ENCODE measurements around the gene PTGES3L. TPM values are rescaled to one million over a fixed set of nuclear protein-coding genes. Genes with fewer than 3 reads are reported as not detected.

Gene PTGES3L
- total and polyA plus RNA-seq, 2 of the 13 experiments (the other 11 are each of a cell fraction or from before 2014, with no cell fraction given), result 1.2 to 2.9 TPM

DNA sequence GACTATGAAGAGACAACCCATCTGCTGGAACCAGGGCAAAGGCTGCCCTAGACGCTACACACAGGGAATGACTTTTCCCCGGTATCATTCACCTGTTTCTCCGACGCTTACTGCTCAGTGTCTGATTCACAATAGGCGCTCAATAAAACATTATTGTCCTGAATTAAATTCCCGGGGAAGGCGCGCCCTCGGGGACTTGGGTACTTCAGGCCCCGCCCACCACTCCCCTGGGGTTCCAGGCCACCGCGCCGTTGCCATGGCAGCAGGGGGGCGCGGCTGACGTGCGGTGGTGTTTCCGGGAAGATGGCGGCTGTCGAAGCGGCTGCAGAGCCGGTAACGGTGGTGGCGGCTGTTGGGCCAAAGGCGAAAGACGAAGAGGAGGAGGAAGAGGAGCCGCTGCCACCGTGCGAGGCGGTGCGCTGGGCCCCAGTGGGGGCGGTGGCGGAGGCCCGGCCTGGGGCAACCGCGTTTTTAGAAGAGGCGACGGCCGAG lies 440 bp upstream of the PTGES3L start, which contains the start of gene RUNDC1 (continued):
- TF ChIP-seq, protein P1, sequence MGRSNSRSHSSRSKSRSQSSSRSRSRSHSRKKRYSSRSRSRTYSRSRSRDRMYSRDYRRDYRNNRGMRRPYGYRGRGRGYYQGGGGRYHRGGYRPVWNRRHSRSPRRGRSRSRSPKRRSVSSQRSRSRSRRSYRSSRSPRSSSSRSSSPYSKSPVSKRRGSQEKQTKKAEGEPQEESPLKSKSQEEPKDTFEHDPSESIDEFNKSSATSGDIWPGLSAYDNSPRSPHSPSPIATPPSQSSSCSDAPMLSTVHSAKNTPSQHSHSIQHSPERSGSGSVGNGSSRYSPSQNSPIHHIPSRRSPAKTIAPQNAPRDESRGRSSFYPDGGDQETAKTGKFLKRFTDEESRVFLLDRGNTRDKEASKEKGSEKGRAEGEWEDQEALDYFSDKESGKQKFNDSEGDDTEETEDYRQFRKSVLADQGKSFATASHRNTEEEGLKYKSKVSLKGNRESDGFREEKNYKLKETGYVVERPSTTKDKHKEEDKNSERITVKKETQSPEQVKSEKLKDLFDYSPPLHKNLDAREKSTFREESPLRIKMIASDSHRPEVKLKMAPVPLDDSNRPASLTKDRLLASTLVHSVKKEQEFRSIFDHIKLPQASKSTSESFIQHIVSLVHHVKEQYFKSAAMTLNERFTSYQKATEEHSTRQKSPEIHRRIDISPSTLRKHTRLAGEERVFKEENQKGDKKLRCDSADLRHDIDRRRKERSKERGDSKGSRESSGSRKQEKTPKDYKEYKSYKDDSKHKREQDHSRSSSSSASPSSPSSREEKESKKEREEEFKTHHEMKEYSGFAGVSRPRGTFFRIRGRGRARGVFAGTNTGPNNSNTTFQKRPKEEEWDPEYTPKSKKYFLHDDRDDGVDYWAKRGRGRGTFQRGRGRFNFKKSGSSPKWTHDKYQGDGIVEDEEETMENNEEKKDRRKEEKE (IDR thresholded peaks at IDR 0.05), result no peak
- TF ChIP-seq RBFOX2 (IDR thresholded peaks at IDR 0.05; ENCODE audit: low read depth, low read length) (peak; percentile 88), DR1 (CRISPR knock-in tag; IDR thresholded peaks at IDR 0.05) (0 out of 2 replicates have a peak, but pooled peaks have one; percentile 10), ZNF569 (CRISPR knock-in tag; IDR thresholded peaks at IDR 0.05; ENCODE audit: borderline replicate concordance) (no peak), ZNF235 (CRISPR knock-in tag; IDR thresholded peaks at IDR 0.05; ENCODE audit: borderline replicate concordance) (no peak; the same call in 1 of the 2 replicates), MED1 (CRISPR knock-in tag; IDR thresholded peaks at IDR 0.05) (no peak; the same call in 1 of the 2 replicates), ZNF607 (CRISPR knock-in tag; IDR thresholded peaks at IDR 0.05; ENCODE audit: borderline replicate concordance) (no peak; the same call in 1 of the 2 replicates), NRL (CRISPR knock-in tag; IDR thresholded peaks at IDR 0.05; ENCODE audit: borderline replicate concordance) (no peak), ZEB1 (IDR thresholded peaks at IDR 0.05; ENCODE audit: insufficient replicate concordance, low read depth) (no peak), MBD4 (IDR thresholded peaks at IDR 0.05; ENCODE audit: borderline replicate concordance, low read length) (no peak), KLF12 (CRISPR knock-in tag; IDR thresholded peaks at IDR 0.05; ENCODE audit: borderline replicate concordance) (no peak), JDP2 (CRISPR knock-in tag; IDR thresholded peaks at IDR 0.05; ENCODE audit: borderline replicate concordance) (no peak), HNRNPLL (IDR thresholded peaks at IDR 0.05; ENCODE audit: low read depth, low read length, poor library complexity, severe bottlenecking) (no peak), ZNF556 (CRISPR knock-in tag; IDR thresholded peaks at IDR 0.05; ENCODE audit: borderline replicate concordance) (no peak), ZNF263 (CRISPR knock-in tag; IDR thresholded peaks at IDR 0.05) (no peak), GTF3A (CRISPR knock-in tag; conservative IDR thresholded peaks at IDR 0.05) (no peak), ZNF260 (CRISPR knock-in tag; IDR thresholded peaks at IDR 0.05; ENCODE audit: borderline replicate concordance, low read depth) (no peak), REPIN1 (CRISPR knock-in tag; IDR thresholded peaks at IDR 0.05; ENCODE audit: borderline replicate concordance, low read depth) (no peak), ZNF20 (CRISPR knock-in tag; IDR thresholded peaks at IDR 0.05) (no peak), XBP1 (CRISPR knock-in tag; IDR thresholded peaks at IDR 0.05) (no peak), RBM39 (IDR thresholded peaks at IDR 0.05; ENCODE audit: low read depth, low read length, poor library complexity, severe bottlenecking) (peak; percentile 78)
- TF ChIP-seq, protein P2, sequence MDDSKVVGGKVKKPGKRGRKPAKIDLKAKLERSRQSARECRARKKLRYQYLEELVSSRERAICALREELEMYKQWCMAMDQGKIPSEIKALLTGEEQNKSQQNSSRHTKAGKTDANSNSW (CRISPR knock-in tag; IDR thresholded peaks at IDR 0.05; ENCODE audit: borderline replicate concordance), result no peak
- TF ChIP-seq, protein P3, sequence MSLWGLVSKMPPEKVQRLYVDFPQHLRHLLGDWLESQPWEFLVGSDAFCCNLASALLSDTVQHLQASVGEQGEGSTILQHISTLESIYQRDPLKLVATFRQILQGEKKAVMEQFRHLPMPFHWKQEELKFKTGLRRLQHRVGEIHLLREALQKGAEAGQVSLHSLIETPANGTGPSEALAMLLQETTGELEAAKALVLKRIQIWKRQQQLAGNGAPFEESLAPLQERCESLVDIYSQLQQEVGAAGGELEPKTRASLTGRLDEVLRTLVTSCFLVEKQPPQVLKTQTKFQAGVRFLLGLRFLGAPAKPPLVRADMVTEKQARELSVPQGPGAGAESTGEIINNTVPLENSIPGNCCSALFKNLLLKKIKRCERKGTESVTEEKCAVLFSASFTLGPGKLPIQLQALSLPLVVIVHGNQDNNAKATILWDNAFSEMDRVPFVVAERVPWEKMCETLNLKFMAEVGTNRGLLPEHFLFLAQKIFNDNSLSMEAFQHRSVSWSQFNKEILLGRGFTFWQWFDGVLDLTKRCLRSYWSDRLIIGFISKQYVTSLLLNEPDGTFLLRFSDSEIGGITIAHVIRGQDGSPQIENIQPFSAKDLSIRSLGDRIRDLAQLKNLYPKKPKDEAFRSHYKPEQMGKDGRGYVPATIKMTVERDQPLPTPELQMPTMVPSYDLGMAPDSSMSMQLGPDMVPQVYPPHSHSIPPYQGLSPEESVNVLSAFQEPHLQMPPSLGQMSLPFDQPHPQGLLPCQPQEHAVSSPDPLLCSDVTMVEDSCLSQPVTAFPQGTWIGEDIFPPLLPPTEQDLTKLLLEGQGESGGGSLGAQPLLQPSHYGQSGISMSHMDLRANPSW (CRISPR knock-in tag; IDR thresholded peaks at IDR 0.05; ENCODE audit: borderline replicate concordance), result no peak
- TF ChIP-seq, protein P4, sequence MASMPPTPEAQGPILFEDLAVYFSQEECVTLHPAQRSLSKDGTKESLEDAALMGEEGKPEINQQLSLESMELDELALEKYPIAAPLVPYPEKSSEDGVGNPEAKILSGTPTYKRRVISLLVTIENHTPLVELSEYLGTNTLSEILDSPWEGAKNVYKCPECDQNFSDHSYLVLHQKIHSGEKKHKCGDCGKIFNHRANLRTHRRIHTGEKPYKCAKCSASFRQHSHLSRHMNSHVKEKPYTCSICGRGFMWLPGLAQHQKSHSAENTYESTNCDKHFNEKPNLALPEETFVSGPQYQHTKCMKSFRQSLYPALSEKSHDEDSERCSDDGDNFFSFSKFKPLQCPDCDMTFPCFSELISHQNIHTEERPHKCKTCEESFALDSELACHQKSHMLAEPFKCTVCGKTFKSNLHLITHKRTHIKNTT (CRISPR knock-in tag; IDR thresholded peaks at IDR 0.05), result no peak

Data from HepG2 (cell line).